ENCODE results near the gene IGFL1.

IGFL1 gene

GRCh38 chr19:46225558-46226004 is 4.0 kb upstream of the IGFL1 start:
- Histone ChIP-seq H3K4me1 (ENCODE audit: control insufficient read depth in 2 of 2, insufficient read depth in 1 of 2, low read depth in 1 of 2, low read length in 2 of 2) (peaks cover 0 to 4% of the 10 kb centered on the region in 2 donors), H3K14ac (ENCODE audit: low read length) (no peak overlapping the region), H2BK15ac (ENCODE audit: low read length) (no peak overlapping the region), H2BK5ac (ENCODE audit: low read length) (no peak overlapping the region), H4K91ac (ENCODE audit: low read depth, low read length, poor library complexity) (no peak overlapping the region), H2AK5ac (ENCODE audit: low read depth, low read length) (no peak overlapping the region), H3K4me2 (ENCODE audit: insufficient read depth, low read length, poor library complexity, severe bottlenecking) (no peak overlapping the region), H3K36me3 (replicated peaks in 1 of 2; ENCODE audit: control insufficient read depth in 2 of 2, insufficient read depth in 2 of 2, low read length in 2 of 2) (no peaks in the 10 kb centered on the region), H2BK12ac (ENCODE audit: low read length) (no peak overlapping the region), H3K9me3 (replicated peaks in 1 of 2; ENCODE audit: control insufficient read depth in 2 of 2, insufficient read depth in 1 of 2, low read depth in 1 of 2, low read length in 2 of 2) (no peaks in the 10 kb centered on the region), H3K79me1 (ENCODE audit: low read depth, low read length) (no peaks in the 10 kb centered on the region), H3K4me3 (ENCODE audit: low read length in 2 of 2) (no peak overlapping the region), H3K27me3 (ENCODE audit: control insufficient read depth in 3 of 3, insufficient read depth in 3 of 3, low read depth in 1 of 3, low read length in 3 of 3) (peaks cover 0 to 60% (median 2%) of the 10 kb centered on the region in 3 experiments), H3K27ac (replicated peaks; ENCODE audit: low read length) (no peak overlapping the region), H3K23ac (ENCODE audit: low read depth, low read length, poor library complexity) (no peak overlapping the region), H3K4ac (ENCODE audit: low read length) (no peak overlapping the region), H3K9ac (ENCODE audit: low read depth, low read length, poor library complexity) (no peak overlapping the region), H4K8ac (ENCODE audit: low read depth, low read length) (no peak overlapping the region), H2BK120ac (ENCODE audit: low read depth, low read length) (no peak overlapping the region), H2AFZ (ENCODE audit: low read length) (no peak overlapping the region), H3K18ac (ENCODE audit: low read length) (no peak overlapping the region)
- no CpG with 5 or more reads among the region's 5 CpGs for WGBS, 2 donors (ENCODE audit: extremely low coverage in 2 of 2, insufficient read length in 2 of 2, insufficient replicate concordance in 1 of 2)
- DNase-seq (ENCODE audit: low spot score) = peak; percentile 33

DNA sequence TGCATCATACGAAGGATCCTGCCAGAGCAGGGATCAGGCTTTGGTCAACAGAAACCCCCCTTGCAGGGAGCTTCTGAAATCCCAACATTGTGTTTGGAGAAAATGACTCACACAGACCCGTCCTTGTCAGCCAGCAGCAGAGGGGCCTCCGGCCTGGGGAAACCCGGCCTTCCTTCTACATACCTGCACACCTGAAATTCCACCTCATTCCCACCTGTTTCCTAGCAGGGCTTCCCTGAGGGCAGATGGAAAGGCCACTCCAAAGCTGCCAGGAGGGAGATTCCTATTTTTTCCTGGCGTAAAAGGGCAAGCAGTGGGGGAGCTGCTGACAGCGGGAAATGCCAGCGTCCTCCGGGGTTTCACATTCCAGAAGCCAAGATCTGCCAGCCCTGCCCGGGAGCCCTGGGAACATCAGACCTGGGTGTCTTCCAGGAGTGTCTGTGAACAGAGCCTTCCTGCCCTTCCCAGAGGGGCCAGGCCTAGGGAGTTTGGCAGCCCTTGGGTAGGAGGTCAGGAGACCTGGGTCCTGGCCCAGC is 3.0 kb upstream of the IGFL1 start:
- H2BK120ac ChIP-seq (ENCODE audit: low read depth, low read length) = no peak overlapping the region
- no peak overlapping the region for H3K18ac ChIP-seq (ENCODE audit: low read length)
- H2BK15ac ChIP-seq (ENCODE audit: low read length) = no peak overlapping the region
- H4K8ac ChIP-seq (ENCODE audit: low read depth, low read length) = no peak overlapping the region
- peaks cover 0 to 63% (median 2%) of the 10 kb centered on the region in 3 experiments for H3K27me3 ChIP-seq (ENCODE audit: control insufficient read depth in 3 of 3, insufficient read depth in 3 of 3, low read depth in 1 of 3, low read length in 3 of 3)
- no peak overlapping the region for H2BK12ac ChIP-seq (ENCODE audit: low read length)
- no peak overlapping the region for H3K4ac ChIP-seq (ENCODE audit: low read length)
- H2AFZ ChIP-seq (ENCODE audit: low read length) = no peak overlapping the region
- no peaks in the 10 kb centered on the region for H3K9me3 ChIP-seq (replicated peaks in 1 of 2; ENCODE audit: control insufficient read depth in 2 of 2, insufficient read depth in 1 of 2, low read depth in 1 of 2, low read length in 2 of 2)
- no CpG with 5 or more reads among the region's 9 CpGs for WGBS, 2 donors (ENCODE audit: extremely low coverage in 2 of 2, insufficient read length in 2 of 2, insufficient replicate concordance in 1 of 2)
- H3K23ac ChIP-seq (ENCODE audit: low read depth, low read length, poor library complexity) = no peak overlapping the region
- no peak overlapping the region for H3K27ac ChIP-seq (replicated peaks; ENCODE audit: low read length)
- no peaks in the 10 kb centered on the region for H3K79me1 ChIP-seq (ENCODE audit: low read depth, low read length)
- no peak overlapping the region for H3K4me2 ChIP-seq (ENCODE audit: insufficient read depth, low read length, poor library complexity, severe bottlenecking)
- no peak overlapping the region for H4K91ac ChIP-seq (ENCODE audit: low read depth, low read length, poor library complexity)
- DNase-seq (ENCODE audit: low spot score) = no peak
- H3K4me3 ChIP-seq (ENCODE audit: low read length in 2 of 2) = no peak overlapping the region
- peaks cover 0 to 4% of the 10 kb centered on the region in 2 donors for H3K4me1 ChIP-seq (ENCODE audit: control insufficient read depth in 2 of 2, insufficient read depth in 1 of 2, low read depth in 1 of 2, low read length in 2 of 2)
- H3K36me3 ChIP-seq (replicated peaks in 1 of 2; ENCODE audit: control insufficient read depth in 2 of 2, insufficient read depth in 2 of 2, low read length in 2 of 2) = no peaks in the 10 kb centered on the region
- H3K14ac ChIP-seq (ENCODE audit: low read length) = no peak overlapping the region
- H2BK5ac ChIP-seq (ENCODE audit: low read length) = no peak overlapping the region
- no peak overlapping the region for H2AK5ac ChIP-seq (ENCODE audit: low read depth, low read length)
- no peak overlapping the region for H3K9ac ChIP-seq (ENCODE audit: low read depth, low read length, poor library complexity)

DNA sequence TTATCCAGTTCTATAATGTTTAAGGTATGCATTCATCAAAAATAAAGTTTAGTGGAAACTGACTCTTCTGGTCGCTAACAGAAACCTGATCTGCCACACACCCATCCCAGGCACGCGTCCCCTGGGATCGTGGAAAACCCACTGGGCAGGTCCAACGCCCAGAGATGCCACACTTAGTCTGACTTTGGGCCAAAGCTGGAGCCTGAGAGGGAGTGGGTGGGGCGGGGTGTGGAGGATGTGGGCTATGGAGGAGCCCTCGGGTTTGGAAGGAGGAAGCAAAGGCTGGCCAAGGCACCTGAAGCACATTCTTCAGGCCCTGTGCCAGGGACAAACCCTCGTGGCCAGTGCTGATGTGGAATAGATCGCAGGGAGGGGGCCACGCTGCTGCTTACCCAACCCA is 2.5 kb downstream of the IGFL1 start:
- no CpG with 5 or more reads among the region's 10 CpGs for WGBS, 2 donors (ENCODE audit: extremely low coverage in 2 of 2, insufficient read length in 2 of 2, insufficient replicate concordance in 1 of 2)
- Histone ChIP-seq H3K9ac (ENCODE audit: low read depth, low read length, poor library complexity) (no peak overlapping the region), H3K18ac (ENCODE audit: low read length) (peak overlapping the region; percentile 9), H3K9me3 (replicated peaks in 1 of 2; ENCODE audit: control insufficient read depth in 2 of 2, insufficient read depth in 1 of 2, low read depth in 1 of 2, low read length in 2 of 2) (no peaks in the 10 kb centered on the region), H2AFZ (ENCODE audit: low read length) (no peak overlapping the region), H2BK5ac (ENCODE audit: low read length) (no peak overlapping the region), H3K14ac (ENCODE audit: low read length) (no peak overlapping the region), H3K23ac (ENCODE audit: low read depth, low read length, poor library complexity) (no peak overlapping the region), H3K4me1 (ENCODE audit: control insufficient read depth in 2 of 2, insufficient read depth in 1 of 2, low read depth in 1 of 2, low read length in 2 of 2) (peaks cover 0 to 1% of the 10 kb centered on the region in 2 donors), H2BK15ac (ENCODE audit: low read length) (peak overlapping the region; percentile 34), H3K36me3 (replicated peaks in 1 of 2; ENCODE audit: control insufficient read depth in 2 of 2, insufficient read depth in 2 of 2, low read length in 2 of 2) (no peaks in the 10 kb centered on the region), H3K4me2 (ENCODE audit: insufficient read depth, low read length, poor library complexity, severe bottlenecking) (no peak overlapping the region), H2BK12ac (ENCODE audit: low read length) (no peak overlapping the region), H3K4ac (ENCODE audit: low read length) (no peak overlapping the region), H3K27me3 (ENCODE audit: control insufficient read depth in 3 of 3, insufficient read depth in 3 of 3, low read depth in 1 of 3, low read length in 3 of 3) (peaks cover 0 to 51% (median 2%) of the 10 kb centered on the region in 3 experiments), H4K91ac (ENCODE audit: low read depth, low read length, poor library complexity) (no peak overlapping the region), H2BK120ac (ENCODE audit: low read depth, low read length) (peak overlapping the region; percentile 56), H4K8ac (ENCODE audit: low read depth, low read length) (no peak overlapping the region), H3K79me1 (ENCODE audit: low read depth, low read length) (no peaks in the 10 kb centered on the region), H3K27ac (replicated peaks; ENCODE audit: low read length) (no peak overlapping the region), H3K4me3 (ENCODE audit: low read length in 2 of 2) (no peak overlapping the region), H2AK5ac (ENCODE audit: low read depth, low read length) (peak overlapping the region; percentile 76)
- no peak for DNase-seq (ENCODE audit: low spot score)

DNA sequence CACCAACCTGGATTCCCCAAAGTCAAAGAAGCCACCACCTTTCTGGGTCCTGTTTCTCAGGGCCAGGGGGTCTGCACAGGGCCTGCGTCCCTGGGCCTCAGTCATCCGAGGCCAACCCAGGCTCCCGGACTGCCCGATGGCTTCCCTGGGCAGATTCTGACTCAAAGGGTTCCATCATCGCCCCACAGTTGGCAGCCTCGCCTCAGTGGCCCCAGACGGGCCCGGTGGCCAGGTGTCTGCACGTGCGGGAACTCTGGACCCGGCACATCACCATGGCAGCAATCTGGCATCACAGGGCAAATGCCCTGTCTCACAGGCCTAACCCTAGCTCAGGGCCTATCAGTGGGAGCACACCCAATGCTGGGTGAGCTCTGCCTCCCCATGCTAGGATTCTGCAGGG is 2.9 kb downstream of the IGFL1 start:
- Histone ChIP-seq H3K79me1 (ENCODE audit: low read depth, low read length) (no peaks in the 10 kb centered on the region), H2BK12ac (ENCODE audit: low read length) (no peak overlapping the region), H2BK120ac (ENCODE audit: low read depth, low read length) (peak overlapping the region; percentile 56), H4K91ac (ENCODE audit: low read depth, low read length, poor library complexity) (no peak overlapping the region), H3K18ac (ENCODE audit: low read length) (peak overlapping the region; percentile 20), H3K4me2 (ENCODE audit: insufficient read depth, low read length, poor library complexity, severe bottlenecking) (no peak overlapping the region), H3K27ac (replicated peaks; ENCODE audit: low read length) (no peak overlapping the region), H4K8ac (ENCODE audit: low read depth, low read length) (no peak overlapping the region), H3K9me3 (replicated peaks in 1 of 2; ENCODE audit: control insufficient read depth in 2 of 2, insufficient read depth in 1 of 2, low read depth in 1 of 2, low read length in 2 of 2) (no peaks in the 10 kb centered on the region), H3K4ac (ENCODE audit: low read length) (no peak overlapping the region), H3K4me1 (ENCODE audit: control insufficient read depth in 2 of 2, insufficient read depth in 1 of 2, low read depth in 1 of 2, low read length in 2 of 2) (peaks cover 0 to 1% of the 10 kb centered on the region in 2 donors), H3K9ac (ENCODE audit: low read depth, low read length, poor library complexity) (no peak overlapping the region), H2BK15ac (ENCODE audit: low read length) (peak overlapping the region; percentile 69), H3K36me3 (replicated peaks in 1 of 2; ENCODE audit: control insufficient read depth in 2 of 2, insufficient read depth in 2 of 2, low read length in 2 of 2) (no peaks in the 10 kb centered on the region), H3K14ac (ENCODE audit: low read length) (no peak overlapping the region), H3K4me3 (ENCODE audit: low read length in 2 of 2) (no peak overlapping the region), H2AK5ac (ENCODE audit: low read depth, low read length) (peak overlapping the region; percentile 76), H2AFZ (ENCODE audit: low read length) (no peak overlapping the region), H3K27me3 (ENCODE audit: control insufficient read depth in 3 of 3, insufficient read depth in 3 of 3, low read depth in 1 of 3, low read length in 3 of 3) (peaks cover 0 to 47% (median 2%) of the 10 kb centered on the region in 3 experiments), H3K23ac (ENCODE audit: low read depth, low read length, poor library complexity) (peak overlapping the region; percentile 34), H2BK5ac (ENCODE audit: low read length) (peak overlapping the region; percentile 5)
- DNase-seq (ENCODE audit: low spot score) = no peak
- no CpG with 5 or more reads among the region's 11 CpGs for WGBS, 2 donors (ENCODE audit: extremely low coverage in 2 of 2, insufficient read length in 2 of 2, insufficient replicate concordance in 1 of 2)

Data from neuronal stem cell (in vitro differentiated cells).